Osteoblast (primary cell): ENCODE data around the gene CSTPP1. TPM values are rescaled to one million over a fixed set of nuclear protein-coding genes. Genes with fewer than 3 reads are reported as not detected.

Experiments
- DNase-seq: peaks from one replicate; pipeline ENCODE4 v3.0.0; 2011; ENCODE audit warnings: low spot score, mixed read lengths; ENCODE audit not compliant: insufficient read length; ENCODE audit errors: missing footprints
- H2AFZ ChIP-seq: 2 replicates; pipeline ENCODE4 v1.6.0; 2011; ENCODE audit warnings: mild to moderate bottlenecking, low read length
- H3K27ac ChIP-seq: 2 replicates; pipeline ENCODE4 v1.5.1; 2011; ENCODE audit warnings: mild to moderate bottlenecking, low read depth, low read length, moderate library complexity
- H3K27me3 ChIP-seq: 2 replicates; pipeline ENCODE4 v1.6.0; 2012; ENCODE audit warnings: mild to moderate bottlenecking, control low read depth, inconsistent platforms, low read length, moderate library complexity; ENCODE audit not compliant: insufficient read depth
- H3K36me3 ChIP-seq: 2 replicates; pipeline ENCODE4 v1.5.1; 2011; ENCODE audit warnings: mild to moderate bottlenecking, low read length, control low read depth, moderate library complexity; ENCODE audit not compliant: insufficient read depth
- H3K4me1 ChIP-seq: 2 replicates; pipeline ENCODE4 v1.5.1; 2011; ENCODE audit warnings: mild to moderate bottlenecking, low read length, control low read depth, moderate library complexity; ENCODE audit not compliant: insufficient read depth
- H3K4me2 ChIP-seq: 2 replicates; pipeline ENCODE4 v1.6.0; 2011; ENCODE audit warnings: mild to moderate bottlenecking, low read length; ENCODE audit not compliant: insufficient read depth
- H3K4me3 ChIP-seq: fragments of 200-600 bp; sonication (generic); 3 replicates; pipeline ENCODE4 v1.5.1; 2012; ENCODE audit warnings: mild to moderate bottlenecking, low read length, inconsistent platforms; ENCODE audit not compliant: insufficient read depth
- H3K79me2 ChIP-seq: 2 replicates; pipeline ENCODE4 v1.6.0; 2012; ENCODE audit warnings: mild to moderate bottlenecking, low read length, control low read depth, inconsistent platforms; ENCODE audit not compliant: insufficient read depth
- H3K9me3 ChIP-seq: 2 replicates; pipeline ENCODE4 v1.5.1; 2011; ENCODE audit warnings: low read depth, low read length, control low read depth
- H4K20me1 ChIP-seq: 2 replicates; pipeline ENCODE4 v1.6.0; 2012; ENCODE audit warnings: mild to moderate bottlenecking, low read length, control low read depth; ENCODE audit not compliant: insufficient read depth
- total RNA-seq: library from RNA; depleted of rRNA; stranded (reverse); fragments of >200 nt; gene quantifications from 2 replicates; pipeline ENCODE4 v1.2.3, GENCODE V29; 2012
- TF ChIP-seq, protein P1 (sequence below): IDR thresholded peaks from 2 replicates; pipeline ENCODE4 v1.5.1; 2011; ENCODE audit warnings: mild to moderate bottlenecking, low read depth, low read length, moderate library complexity; ENCODE audit errors: extremely low read depth

The CSTPP1 gene
- total RNA-seq, 1 donor, result 27.1 TPM

DNA sequence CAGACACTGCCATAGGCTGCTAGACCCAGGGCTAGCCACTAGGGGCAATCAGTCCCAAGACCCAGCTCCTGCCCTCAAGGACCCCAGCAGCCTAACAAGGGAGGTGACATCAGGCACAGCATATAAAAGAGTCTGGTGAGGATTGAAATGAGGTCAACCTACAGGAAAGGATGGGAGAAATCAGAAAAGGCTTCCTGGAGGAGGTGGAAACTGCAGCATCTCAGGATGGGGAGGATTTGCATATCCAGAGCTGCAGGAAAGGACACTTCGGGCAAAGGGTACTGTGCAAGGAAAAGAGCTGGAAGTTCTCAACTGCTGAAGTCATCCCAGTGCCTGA, 243.1 kb downstream of the CSTPP1 start:
- no peaks in the 10 kb centered on the region for H3K9me3 ChIP-seq
- peaks cover 9% of the 10 kb centered on the region for H3K36me3 ChIP-seq
- no peak overlapping the region for H3K4me3 ChIP-seq
- peaks cover 23% of the 10 kb centered on the region for H3K79me2 ChIP-seq
- H3K27ac ChIP-seq, result no peak overlapping the region
- H3K27me3 ChIP-seq, result no peaks in the 10 kb centered on the region
- peaks cover 19% of the 10 kb centered on the region for H3K4me1 ChIP-seq
- H3K4me2 ChIP-seq, result no peak overlapping the region
- H2AFZ ChIP-seq, result no peak overlapping the region
- H4K20me1 ChIP-seq, result peaks cover 12% of the 10 kb centered on the region
- peak; percentile 98 for DNase-seq
- TF ChIP-seq, protein P1, sequence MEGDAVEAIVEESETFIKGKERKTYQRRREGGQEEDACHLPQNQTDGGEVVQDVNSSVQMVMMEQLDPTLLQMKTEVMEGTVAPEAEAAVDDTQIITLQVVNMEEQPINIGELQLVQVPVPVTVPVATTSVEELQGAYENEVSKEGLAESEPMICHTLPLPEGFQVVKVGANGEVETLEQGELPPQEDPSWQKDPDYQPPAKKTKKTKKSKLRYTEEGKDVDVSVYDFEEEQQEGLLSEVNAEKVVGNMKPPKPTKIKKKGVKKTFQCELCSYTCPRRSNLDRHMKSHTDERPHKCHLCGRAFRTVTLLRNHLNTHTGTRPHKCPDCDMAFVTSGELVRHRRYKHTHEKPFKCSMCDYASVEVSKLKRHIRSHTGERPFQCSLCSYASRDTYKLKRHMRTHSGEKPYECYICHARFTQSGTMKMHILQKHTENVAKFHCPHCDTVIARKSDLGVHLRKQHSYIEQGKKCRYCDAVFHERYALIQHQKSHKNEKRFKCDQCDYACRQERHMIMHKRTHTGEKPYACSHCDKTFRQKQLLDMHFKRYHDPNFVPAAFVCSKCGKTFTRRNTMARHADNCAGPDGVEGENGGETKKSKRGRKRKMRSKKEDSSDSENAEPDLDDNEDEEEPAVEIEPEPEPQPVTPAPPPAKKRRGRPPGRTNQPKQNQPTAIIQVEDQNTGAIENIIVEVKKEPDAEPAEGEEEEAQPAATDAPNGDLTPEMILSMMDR, result peak; percentile 73

DNA sequence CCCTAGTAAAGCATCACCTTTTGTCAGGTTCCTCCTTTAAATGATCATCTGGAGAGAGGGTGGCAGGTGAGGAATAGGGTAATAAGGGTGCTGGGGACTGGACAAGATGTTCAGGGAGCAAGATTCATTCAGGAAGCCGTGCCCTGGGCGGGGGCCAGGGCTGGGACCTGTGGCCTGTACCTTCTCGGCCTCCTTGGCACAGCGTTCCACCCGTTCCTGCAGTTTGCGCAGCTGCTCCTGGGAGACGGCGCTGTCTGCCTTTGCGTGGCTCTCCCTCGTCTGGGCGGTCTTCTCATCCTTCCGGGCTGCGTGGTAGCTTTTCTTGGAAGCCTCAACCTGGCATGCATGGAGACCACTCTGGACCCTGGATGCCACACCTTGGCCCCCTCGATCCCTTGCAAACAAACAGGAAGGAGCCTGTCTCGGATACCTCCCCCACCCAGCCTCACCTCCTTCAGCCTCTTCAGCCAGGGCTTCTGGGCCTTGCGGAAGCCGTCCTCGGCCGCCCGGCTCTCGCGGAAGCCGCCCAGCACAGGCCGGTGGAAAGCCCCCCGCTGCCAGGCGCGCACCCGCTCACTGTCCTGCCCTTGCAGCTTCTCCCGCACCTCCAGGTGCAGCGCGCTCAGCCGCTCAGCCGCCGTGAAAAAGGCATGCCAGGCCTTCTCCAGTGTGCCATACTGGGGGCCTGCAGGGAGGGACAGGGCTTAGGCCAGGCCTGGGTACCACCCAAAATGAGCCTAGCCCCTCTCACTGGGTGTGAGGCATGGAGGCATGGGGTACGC, 243.6 kb downstream of the CSTPP1 start:
- TF ChIP-seq, protein P1, result no peak
- peaks cover 17% of the 10 kb centered on the region for H3K79me2 ChIP-seq

DNA sequence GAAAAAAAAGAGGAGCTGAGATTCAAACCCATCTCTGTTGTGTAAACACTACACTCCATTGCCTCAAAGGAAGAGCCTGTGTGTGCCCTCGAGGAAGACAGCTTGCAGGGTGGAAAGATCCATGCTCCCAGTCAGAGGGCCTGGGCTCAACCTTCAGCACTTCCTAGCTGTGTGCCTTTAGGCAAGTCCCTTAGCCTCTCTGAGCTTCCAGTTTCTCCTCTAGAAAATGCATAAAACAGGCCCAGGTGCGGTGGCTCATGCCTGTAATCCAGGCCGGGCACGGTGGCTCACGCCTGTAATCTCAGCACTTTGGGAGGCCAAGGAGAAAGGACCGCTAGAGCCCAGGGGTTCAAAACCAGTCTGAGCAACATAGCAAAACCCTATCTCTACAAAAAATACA, 244.7 kb downstream of the CSTPP1 start:
- Histone ChIP-seq H3K27ac (no peak overlapping the region), H3K4me3 (no peak overlapping the region), H3K4me1 (peaks cover 14% of the 10 kb centered on the region), H3K9me3 (no peaks in the 10 kb centered on the region), H2AFZ (no peak overlapping the region), H3K79me2 (peaks cover 6% of the 10 kb centered on the region), H3K4me2 (no peak overlapping the region), H3K27me3 (no peaks in the 10 kb centered on the region), H4K20me1 (no peaks in the 10 kb centered on the region), H3K36me3 (no peaks in the 10 kb centered on the region)
- peak; percentile 76 for DNase-seq
- TF ChIP-seq, protein P1, result no peak

More for the DNA sequence above, 243.6 kb downstream of the CSTPP1 start:
- Histone ChIP-seq H3K27ac (no peak overlapping the region), H2AFZ (no peak overlapping the region), H3K4me3 (no peak overlapping the region), H3K36me3 (peaks cover 3% of the 10 kb centered on the region), H4K20me1 (peaks cover 6% of the 10 kb centered on the region), H3K4me1 (peaks cover 23% of the 10 kb centered on the region), H3K9me3 (no peaks in the 10 kb centered on the region), H3K27me3 (no peaks in the 10 kb centered on the region), H3K4me2 (no peak overlapping the region)
- DNase-seq, result peak; percentile 30

DNA sequence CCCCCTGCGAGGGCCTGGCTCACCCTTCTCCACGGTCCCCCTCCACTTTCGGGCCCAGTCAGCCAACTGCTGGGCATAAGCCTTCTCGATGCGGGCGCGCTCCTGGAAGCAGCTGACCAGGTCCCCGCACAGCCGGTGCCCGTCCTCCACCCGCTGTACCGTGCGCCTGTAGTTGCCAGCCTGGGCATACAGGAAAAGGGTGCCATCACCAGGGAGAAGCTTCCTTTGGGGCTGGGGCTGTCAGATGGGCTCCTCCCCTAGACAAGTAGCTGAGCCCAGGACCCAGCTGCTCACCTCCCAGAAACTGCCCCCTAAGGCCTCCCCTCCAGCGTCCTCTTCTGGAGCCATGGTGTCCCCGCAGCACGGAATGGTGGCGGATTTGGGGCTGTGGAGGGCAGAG, 245.8 kb downstream of the CSTPP1 start:
- TF ChIP-seq, protein P1, result no peak
- no peak overlapping the region for H2AFZ ChIP-seq
- no peak overlapping the region for H3K27ac ChIP-seq
- H3K9me3 ChIP-seq, result no peaks in the 10 kb centered on the region
- H3K4me1 ChIP-seq, result peaks cover 21% of the 10 kb centered on the region
- H3K79me2 ChIP-seq, result peaks cover 2% of the 10 kb centered on the region
- no peaks in the 10 kb centered on the region for H3K27me3 ChIP-seq
- H3K4me3 ChIP-seq, result no peak overlapping the region
- H3K4me2 ChIP-seq, result no peak overlapping the region
- H3K36me3 ChIP-seq, result no peaks in the 10 kb centered on the region
- no peaks in the 10 kb centered on the region for H4K20me1 ChIP-seq
- DNase-seq, result peak; percentile 51
